ENCODE measurements around the gene GPR75. TPM values are rescaled to one million over a fixed set of nuclear protein-coding genes. Genes with fewer than 3 reads are reported as not detected.

The GPR75 gene
- polyA plus RNA-seq, 1 donor from 2014 or later: 1.6 TPM

DNA sequence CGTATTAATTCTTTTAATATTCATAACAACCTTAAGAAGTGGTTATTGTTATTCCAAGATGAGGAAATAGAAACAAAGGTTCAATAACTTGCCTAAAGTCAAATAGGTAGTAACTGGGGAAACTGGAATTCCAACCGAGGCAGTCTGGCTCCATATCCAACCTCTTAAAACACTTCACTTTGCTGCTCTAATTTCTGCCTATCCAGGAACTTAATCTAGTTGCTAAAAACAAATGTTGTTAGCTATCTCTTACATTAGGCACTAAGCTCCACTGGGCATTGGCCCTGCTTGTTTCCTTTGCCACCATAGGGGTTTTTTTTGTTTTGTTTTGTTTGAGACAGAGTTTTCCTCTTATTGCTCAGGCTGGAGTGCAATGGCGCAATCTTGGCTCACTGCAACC is 48.2 kb downstream of the GPR75 start:
- Histone ChIP-seq H3K4me2 (ENCODE audit: low read length) (no peak overlapping the region), H3K9ac (ENCODE audit: low read length) (no peak overlapping the region), H3K27ac (ENCODE audit: low read length) (no peak overlapping the region), H2AFZ (ENCODE audit: low read depth, low read length) (no peak overlapping the region), H3K36me3 (ENCODE audit: insufficient read depth, low read length) (peaks cover 17% of the 10 kb centered on the region), H3F3A (ENCODE audit: insufficient read depth, low read length, poor library complexity, severe bottlenecking) (no peaks in the 10 kb centered on the region), H3K27me3 (ENCODE audit: insufficient read depth, low read depth, low read length) (no peaks in the 10 kb centered on the region), H4K20me1 (ENCODE audit: insufficient read depth) (no peaks in the 10 kb centered on the region), H3K9me2 (ENCODE audit: insufficient read depth, low read length) (no peaks in the 10 kb centered on the region), H3K4me3 (ENCODE audit: low read length) (no peak overlapping the region), H3K9me3 (ENCODE audit: low read length) (no peaks in the 10 kb centered on the region), H3K79me2 (replicated peaks; ENCODE audit: insufficient read depth, low read length) (no peaks in the 10 kb centered on the region)
- TF ChIP-seq EP300 (conservative IDR thresholded peaks at IDR 0.05; ENCODE audit: poor library complexity, severe bottlenecking) (no peak), EZH2 (IDR thresholded peaks at IDR 0.05; ENCODE audit: borderline replicate concordance, insufficient read depth, low read length, poor library complexity, severe bottlenecking) (no peak), RAD21 (conservative IDR thresholded peaks at IDR 0.05) (no peak)

Small RNA genes lying within 50 kb of the gene (small RNA-seq; reads per million reads assigned to genes)
- 0 to 1.6 (median 1.6) reads per million in 3 experiments for gene MIR3682

Other genes with a start within 250 kb of the GPR75 start
- gene CHAC2, start 92.2 kb downstream of the GPR75 start, polyA plus RNA-seq: 6.3 and 7.7 TPM in 2 replicates
- 54.3 and 60.4 TPM in 2 replicates for gene ASB3, start 73.0 kb downstream of the GPR75 start, polyA plus RNA-seq
- gene ERLEC1, start 72.9 kb downstream of the GPR75 start, polyA plus RNA-seq: 88.6 and 89.6 TPM in 2 replicates
- 20.4 and 23.4 TPM in 2 replicates for gene PSME4, start 111.0 kb upstream of the GPR75 start, polyA plus RNA-seq